SJCRH30 (cell line): ENCODE measurements around the gene ELOVL4. TPM values are rescaled to one million over a fixed set of nuclear protein-coding genes. Genes with fewer than 3 reads are reported as not detected.

ENCODE experiments used
- DNase-seq, 2 experiments: peaks; one replicate each; pipeline ENCODE4 v3.0.0-alpha.2; 2015 to 2020
- H3K27ac ChIP-seq: fragments of 250-450 bp; sonication (Bioruptor Pico); 2 replicates; pipeline ENCODE4 v1.5.1; 2020; ENCODE audit warnings: mild to moderate bottlenecking, moderate library complexity
- H3K27me3 ChIP-seq: fragments of 250-450 bp; sonication (Bioruptor Pico); 2 replicates; pipeline ENCODE4 v1.5.1; 2020; ENCODE audit warnings: mild to moderate bottlenecking, moderate library complexity
- H3K36me3 ChIP-seq: fragments of 250-450 bp; sonication (Bioruptor Pico); 2 replicates; pipeline ENCODE4 v1.5.1; 2020; ENCODE audit warnings: mild to moderate bottlenecking, moderate library complexity
- H3K4me1 ChIP-seq: fragments of 250-450 bp; sonication (Bioruptor Pico); 2 replicates; pipeline ENCODE4 v1.5.1; 2020; ENCODE audit warnings: mild to moderate bottlenecking, moderate library complexity
- H3K4me3 ChIP-seq: fragments of 250-450 bp; sonication (Bioruptor Pico); 2 replicates; pipeline ENCODE4 v1.5.1; 2020; ENCODE audit warnings: mild to moderate bottlenecking, moderate library complexity
- H3K9me3 ChIP-seq: fragments of 250-450 bp; sonication (Bioruptor Pico); replicated peaks from 2 replicates; pipeline ENCODE4 v1.5.1; 2020; ENCODE audit warnings: mild to moderate bottlenecking, moderate library complexity
- total RNA-seq: library from RNA; depleted of rRNA; stranded (reverse); fragments of >200 nt; shearing (Covaris generic); gene quantifications from 2 replicates; pipeline ENCODE4 v1.2.3, GENCODE V29; 2014

ELOVL4 gene
- total RNA-seq, 1 experiment from 2014 or later, result 9.6 TPM

DNA sequence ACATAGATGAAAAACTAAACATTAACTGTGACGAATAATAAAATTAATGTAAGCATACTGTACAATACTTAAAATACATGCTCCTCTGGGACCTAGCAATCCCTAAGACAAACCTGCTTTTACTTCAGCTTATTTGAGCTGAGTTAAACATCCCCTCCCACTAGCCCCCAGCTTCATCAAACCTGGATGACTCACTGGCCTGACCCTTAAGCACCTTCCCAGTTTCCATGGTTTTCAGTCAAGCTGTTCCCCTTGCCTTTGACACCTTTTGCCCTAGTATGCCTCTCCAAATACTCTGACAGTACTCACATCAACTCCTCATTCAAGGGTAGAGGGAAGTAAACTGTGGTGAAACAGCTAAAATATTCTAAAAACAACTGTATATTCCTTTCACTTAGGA, 4.2 kb downstream of the ELOVL4 start:
- H3K36me3 ChIP-seq, result no peaks in the 10 kb centered on the region
- H3K4me1 ChIP-seq, result no peaks in the 10 kb centered on the region
- no peak for DNase-seq
- no peaks in the 10 kb centered on the region for H3K9me3 ChIP-seq
- H3K27ac ChIP-seq, result no peak overlapping the region
- no peak overlapping the region for H3K4me3 ChIP-seq
- no peaks in the 10 kb centered on the region for H3K27me3 ChIP-seq

DNA sequence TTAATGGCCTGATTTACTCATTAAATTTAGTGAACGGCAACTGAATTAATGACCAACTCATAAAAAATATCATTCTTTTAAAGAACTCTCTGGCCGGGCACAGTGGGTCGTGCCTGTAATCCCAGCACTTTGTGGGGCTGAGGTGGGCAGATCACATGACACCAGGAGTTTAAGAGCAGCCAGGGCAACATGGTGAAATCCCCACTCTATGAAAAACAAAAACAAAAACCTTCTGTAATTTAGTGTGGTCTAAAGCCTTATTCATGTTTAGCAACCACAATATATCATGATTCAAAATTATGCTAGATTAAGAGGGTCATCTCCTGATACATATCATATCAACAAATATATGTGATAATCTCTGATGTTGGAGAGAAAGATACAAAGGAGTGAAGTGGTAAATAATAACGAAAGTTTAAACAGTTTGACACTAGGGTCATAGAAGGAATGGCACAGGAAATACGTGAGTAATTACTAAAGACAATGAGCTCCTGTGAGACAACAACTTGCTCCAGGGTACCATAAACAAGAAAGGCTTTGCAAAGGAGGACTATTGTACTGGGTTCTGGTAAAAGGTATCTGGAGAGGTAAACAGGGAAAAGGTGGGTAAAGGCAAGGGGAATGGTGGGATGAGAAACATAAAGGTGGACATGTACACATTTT, 5.7 kb downstream of the ELOVL4 start:
- H3K27ac ChIP-seq, result no peak overlapping the region
- DNase-seq, result no peak
- H3K36me3 ChIP-seq, result no peaks in the 10 kb centered on the region
- no peak overlapping the region for H3K4me3 ChIP-seq
- no peaks in the 10 kb centered on the region for H3K9me3 ChIP-seq
- no peaks in the 10 kb centered on the region for H3K27me3 ChIP-seq
- H3K4me1 ChIP-seq, result no peaks in the 10 kb centered on the region

DNA sequence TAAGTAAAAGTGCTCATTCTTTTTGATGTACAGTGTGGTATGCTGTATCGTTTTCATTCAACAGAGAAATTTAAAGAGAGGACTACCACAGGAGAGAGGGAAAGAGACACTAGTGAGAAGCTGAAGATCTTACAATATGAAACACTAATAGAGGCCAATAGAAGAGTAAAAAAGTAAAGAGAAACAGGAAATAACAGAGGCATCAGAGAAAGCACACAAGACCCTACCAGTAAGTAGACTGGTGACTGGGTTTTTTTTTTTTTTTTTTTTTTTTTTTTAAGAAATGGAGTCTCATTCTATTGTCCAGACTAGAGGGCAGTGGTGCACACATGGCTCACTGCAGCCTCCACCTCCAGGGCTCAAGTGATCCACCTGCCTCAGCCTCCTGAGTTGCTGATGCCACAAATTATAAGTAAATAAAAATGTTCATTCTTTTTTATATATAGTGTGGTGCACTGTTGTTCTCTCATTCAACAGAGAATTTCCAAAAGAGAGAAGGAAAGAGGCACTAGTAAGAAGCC, 18.8 kb downstream of the ELOVL4 start:
- H3K27me3 ChIP-seq, result no peaks in the 10 kb centered on the region
- H3K36me3 ChIP-seq, result no peaks in the 10 kb centered on the region
- no peak overlapping the region for H3K27ac ChIP-seq
- DNase-seq, result no peak
- no peaks in the 10 kb centered on the region; the same call in 1 of the 2 replicates for H3K4me1 ChIP-seq
- no peak overlapping the region for H3K4me3 ChIP-seq
- no peaks in the 10 kb centered on the region; the same call in 1 of the 2 replicates for H3K9me3 ChIP-seq

DNA sequence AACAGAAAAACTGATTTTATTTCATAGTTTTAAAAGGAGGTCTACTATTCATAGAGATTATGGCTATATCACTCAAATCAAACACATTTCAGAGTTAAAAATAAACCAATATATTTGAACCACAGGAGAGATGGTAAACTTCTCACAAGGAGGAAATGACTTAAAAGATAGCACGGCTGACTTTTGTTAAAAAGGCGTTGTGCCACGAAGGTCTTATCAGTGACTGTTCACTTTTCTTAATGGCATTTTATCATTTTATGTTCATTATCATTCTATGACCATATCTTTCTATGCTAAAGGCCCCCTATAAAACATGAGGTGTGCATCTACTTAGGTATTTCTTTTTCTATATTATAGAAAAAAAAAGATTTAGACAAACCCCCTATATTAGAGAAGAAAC, 19.6 kb downstream of the ELOVL4 start:
- Histone ChIP-seq H3K36me3 (no peaks in the 10 kb centered on the region), H3K27me3 (no peaks in the 10 kb centered on the region), H3K4me1 (no peaks in the 10 kb centered on the region; the same call in 1 of the 2 replicates), H3K9me3 (no peaks in the 10 kb centered on the region; the same call in 1 of the 2 replicates), H3K4me3 (no peak overlapping the region), H3K27ac (no peak overlapping the region)
- no peak for DNase-seq

DNA sequence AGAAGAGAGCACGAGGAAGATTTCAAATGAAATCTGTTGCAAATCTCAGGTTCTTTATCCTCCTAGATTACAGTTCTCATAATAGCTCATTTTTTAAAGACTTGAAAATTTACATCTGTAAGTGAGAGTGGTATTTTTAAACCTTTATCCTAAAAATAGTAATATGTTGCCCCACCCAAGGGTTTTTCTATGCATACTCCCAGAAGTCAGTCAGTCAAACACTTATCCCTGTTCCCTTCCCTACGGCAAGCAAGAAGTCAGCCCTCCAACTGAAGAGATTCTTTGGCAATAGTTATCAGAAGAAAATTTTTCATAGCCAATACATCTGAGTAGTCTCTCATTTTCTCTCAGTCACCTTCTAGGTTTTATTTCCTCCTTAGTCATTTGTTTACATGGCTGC, 24.1 kb downstream of the ELOVL4 start:
- DNase-seq, result no peak
- Histone ChIP-seq H3K4me3 (no peak overlapping the region), H3K27me3 (no peaks in the 10 kb centered on the region), H3K27ac (no peak overlapping the region), H3K9me3 (no peaks in the 10 kb centered on the region), H3K36me3 (no peaks in the 10 kb centered on the region), H3K4me1 (0 out of 2 replicates have a peak, but pooled peaks cover 5% of the 10 kb centered on the region)

- Histone ChIP-seq H3K27ac (no peak overlapping the region), H3K9me3 (no peaks in the 10 kb centered on the region), H3K36me3 (no peaks in the 10 kb centered on the region), H3K4me1 (0 out of 2 replicates have a peak, but pooled peaks cover 5% of the 10 kb centered on the region), H3K27me3 (no peaks in the 10 kb centered on the region), H3K4me3 (no peak overlapping the region)
- no peak for DNase-seq
These were observed 25.3 kb downstream of the ELOVL4 start for GRCh38 chr6:79922018-79922417.

- no peak for DNase-seq
- no peak overlapping the region for H3K4me3 ChIP-seq
- H3K4me1 ChIP-seq, result no peaks in the 10 kb centered on the region
- no peaks in the 10 kb centered on the region for H3K36me3 ChIP-seq
- H3K27ac ChIP-seq, result no peak overlapping the region
- no peaks in the 10 kb centered on the region for H3K27me3 ChIP-seq
- no peaks in the 10 kb centered on the region for H3K9me3 ChIP-seq
These were observed 34.0 kb downstream of the ELOVL4 start for GRCh38 chr6:79913369-79913768.

GRCh38 chr6:79911992-79912391, 35.4 kb downstream of the ELOVL4 start:
- Histone ChIP-seq H3K4me1 (no peaks in the 10 kb centered on the region), H3K4me3 (no peak overlapping the region), H3K27me3 (no peaks in the 10 kb centered on the region), H3K27ac (no peak overlapping the region), H3K9me3 (no peaks in the 10 kb centered on the region), H3K36me3 (no peaks in the 10 kb centered on the region)
- DNase-seq, result no peak

- no peaks in the 10 kb centered on the region for H3K4me1 ChIP-seq
- no peak for DNase-seq
- no peak overlapping the region for H3K4me3 ChIP-seq
- no peaks in the 10 kb centered on the region for H3K9me3 ChIP-seq
- H3K36me3 ChIP-seq, result no peaks in the 10 kb centered on the region
- no peaks in the 10 kb centered on the region for H3K27me3 ChIP-seq
- H3K27ac ChIP-seq, result no peak overlapping the region
These were observed 37.8 kb downstream of the ELOVL4 start for GRCh38 chr6:79909517-79909916.

- Histone ChIP-seq H3K36me3 (no peaks in the 10 kb centered on the region), H3K4me1 (no peaks in the 10 kb centered on the region), H3K27me3 (no peaks in the 10 kb centered on the region), H3K27ac (no peak overlapping the region), H3K9me3 (no peaks in the 10 kb centered on the region), H3K4me3 (no peak overlapping the region)
- DNase-seq, result no peak
These were observed 45.3 kb downstream of the ELOVL4 start for GRCh38 chr6:79902046-79902445.

DNA sequence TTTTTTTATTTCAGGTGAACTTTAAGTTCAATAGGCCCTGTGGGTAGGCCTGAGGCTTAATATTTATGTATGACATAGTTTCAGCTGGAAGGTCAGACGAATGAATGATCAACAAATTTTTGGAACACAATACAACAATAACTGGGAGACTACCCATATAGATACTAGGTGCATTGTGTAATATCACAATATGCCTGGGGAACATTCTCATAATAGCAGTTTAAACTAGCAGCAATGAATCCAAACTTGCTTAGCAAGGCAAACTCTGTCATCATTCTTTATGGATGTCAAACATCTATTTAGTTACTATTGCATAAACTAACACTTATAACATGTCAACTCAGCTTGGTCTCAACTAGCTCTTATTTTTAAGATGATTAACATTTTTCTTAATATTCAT, 49.3 kb downstream of the ELOVL4 start:
- no peaks in the 10 kb centered on the region for H3K9me3 ChIP-seq
- DNase-seq, result no peak
- no peak overlapping the region for H3K4me3 ChIP-seq
- no peaks in the 10 kb centered on the region for H3K4me1 ChIP-seq
- H3K36me3 ChIP-seq, result no peaks in the 10 kb centered on the region
- H3K27ac ChIP-seq, result no peak overlapping the region
- no peaks in the 10 kb centered on the region for H3K27me3 ChIP-seq

DNA sequence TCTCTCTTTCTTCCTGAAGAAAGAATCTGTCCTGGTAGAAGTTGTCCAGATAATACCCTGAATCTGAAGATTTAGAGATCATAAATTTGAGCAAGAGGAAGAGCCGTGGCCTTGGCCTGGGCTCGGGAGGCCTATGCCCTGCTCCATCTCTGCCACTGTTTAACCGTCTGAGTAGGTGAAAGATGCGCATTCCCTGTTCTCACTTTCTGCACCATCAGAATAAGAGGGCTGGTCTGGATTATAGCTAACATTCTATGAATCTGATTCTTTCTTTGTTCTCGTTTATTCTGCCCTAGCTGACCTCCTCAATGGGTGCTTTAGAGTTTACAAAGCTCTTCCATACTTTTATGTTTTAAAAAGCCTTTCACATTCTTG, 51.3 kb downstream of the ELOVL4 start:
- Histone ChIP-seq H3K9me3 (no peaks in the 10 kb centered on the region), H3K4me3 (no peak overlapping the region), H3K4me1 (no peaks in the 10 kb centered on the region), H3K36me3 (no peaks in the 10 kb centered on the region), H3K27ac (no peak overlapping the region), H3K27me3 (no peaks in the 10 kb centered on the region)
- no peak for DNase-seq

GRCh38 chr6:79895382-79896074, 51.8 kb downstream of the ELOVL4 start:
- no peaks in the 10 kb centered on the region for H3K4me1 ChIP-seq
- H3K27me3 ChIP-seq, result no peaks in the 10 kb centered on the region
- no peak overlapping the region for H3K4me3 ChIP-seq
- DNase-seq, result no peak
- no peaks in the 10 kb centered on the region for H3K9me3 ChIP-seq
- H3K27ac ChIP-seq, result no peak overlapping the region
- H3K36me3 ChIP-seq, result no peaks in the 10 kb centered on the region

DNA sequence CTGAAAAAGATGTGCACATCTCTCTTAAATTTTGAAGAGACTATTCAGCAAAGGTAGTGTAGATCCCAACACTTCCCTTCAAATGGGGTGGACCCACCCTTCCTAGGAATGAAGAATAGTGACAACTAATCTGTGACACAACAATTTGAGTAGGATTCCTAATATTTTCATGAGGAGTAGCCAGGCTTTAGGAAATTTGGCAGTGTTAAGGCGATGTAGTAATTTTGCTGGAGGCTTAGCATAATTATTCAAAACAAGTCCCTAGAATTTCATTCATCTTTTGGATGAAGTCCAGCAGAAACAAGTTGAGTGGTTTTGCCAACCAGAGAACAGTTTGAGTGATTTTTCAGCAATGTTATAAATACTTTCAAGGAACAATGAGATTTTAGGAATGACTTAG, 52.4 kb downstream of the ELOVL4 start:
- Histone ChIP-seq H3K27me3 (no peaks in the 10 kb centered on the region), H3K9me3 (no peaks in the 10 kb centered on the region), H3K27ac (no peak overlapping the region), H3K4me3 (no peak overlapping the region), H3K4me1 (no peaks in the 10 kb centered on the region), H3K36me3 (no peaks in the 10 kb centered on the region)
- no peak for DNase-seq

DNA sequence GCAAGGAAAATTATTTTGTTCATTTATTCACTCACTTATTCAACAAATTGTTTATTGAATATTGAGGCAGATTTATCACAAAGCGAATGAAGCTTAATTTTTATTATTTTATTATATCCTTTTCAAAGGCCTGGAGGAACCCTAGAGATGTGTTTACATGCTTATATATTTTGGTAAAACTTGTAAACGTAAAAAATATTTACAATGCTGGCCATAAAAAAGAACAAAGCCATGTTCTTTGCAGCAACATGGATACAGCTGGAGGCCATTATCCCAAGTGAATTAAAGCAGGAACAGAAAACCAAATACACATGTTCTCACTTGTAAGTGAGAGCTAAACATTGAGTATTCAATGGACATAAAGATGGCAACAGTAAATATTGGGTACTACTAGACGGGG, 58.8 kb downstream of the ELOVL4 start:
- Histone ChIP-seq H3K27ac (no peak overlapping the region), H3K9me3 (no peaks in the 10 kb centered on the region), H3K4me1 (no peaks in the 10 kb centered on the region), H3K36me3 (no peaks in the 10 kb centered on the region), H3K27me3 (no peaks in the 10 kb centered on the region), H3K4me3 (no peak overlapping the region)
- DNase-seq, result no peak
